Right ventricle myocardium superior (tissue), 1 donor: ENCODE measurements around the gene MRPS22. TPM values are rescaled to one million over a fixed set of nuclear protein-coding genes. Genes with fewer than 3 reads are reported as not detected.
"Not testable (repeated sequence)": the region's sequence is repeated elsewhere in the genome, so short reads cannot be mapped to it uniquely, and the experiment has no call there.

Experiments
- ATAC-seq: fragments of 200-7000 bp; cut with Tn5 transposase; one replicate; pipeline ENCODE4 v1.9.1; 2020; ENCODE audit warnings: mild to moderate bottlenecking; ENCODE audit not compliant: poor library complexity
- DNase-seq: peaks from one replicate; pipeline ENCODE4 v3.0.0-alpha.2; 2020
- intact Hi-C: fragments of 100-400 bp; cut with DNase I; formaldehyde crosslinking; loops from one replicate; pipeline ENCODE4 v1.11.2; 2022
- total RNA-seq: library from RNA; stranded (reverse); fragmentation: NEBNext Ultra II Directional; extraction: Animal tissue kit (Norgen Biotek cat#: 25700); gene quantifications from one replicate; pipeline ENCODE4 v1.2.1, GENCODE V29; 2021
- donor health status: DM: no; HTN: yes; CAD: no; lungs with severe emphysema.

The MRPS22 gene
- total RNA-seq, 1 donor from 2014 or later: 79.3 TPM

DNA sequence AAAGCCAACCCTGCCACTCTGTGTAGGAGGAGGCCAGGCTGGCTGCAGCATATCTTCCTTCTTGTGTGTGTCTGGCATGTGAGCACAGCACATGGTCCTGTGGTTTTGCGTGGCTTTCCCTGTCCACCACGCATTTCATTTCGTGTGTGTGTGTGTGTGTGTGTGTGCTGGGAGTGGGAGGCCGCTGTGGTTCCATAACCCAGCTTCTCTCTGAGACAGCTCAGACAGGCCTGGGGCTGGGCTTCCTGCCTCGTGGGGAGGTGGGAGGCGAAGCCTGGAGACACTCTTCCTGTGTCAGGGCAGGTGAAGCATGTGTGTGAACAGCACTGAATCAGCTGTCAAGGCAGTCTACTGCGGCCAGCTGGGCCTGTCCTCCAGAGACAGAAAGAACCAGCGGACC lies 16.0 kb upstream of the MRPS22 start:
- ATAC-seq: no peak
- intact Hi-C loops: loop anchor here (2.0 to 5.0 kb wide), 2 partner anchors 217 to 391 kb away; no protein-coding TSS in a partner anchor
- DNase-seq: no peak

DNA sequence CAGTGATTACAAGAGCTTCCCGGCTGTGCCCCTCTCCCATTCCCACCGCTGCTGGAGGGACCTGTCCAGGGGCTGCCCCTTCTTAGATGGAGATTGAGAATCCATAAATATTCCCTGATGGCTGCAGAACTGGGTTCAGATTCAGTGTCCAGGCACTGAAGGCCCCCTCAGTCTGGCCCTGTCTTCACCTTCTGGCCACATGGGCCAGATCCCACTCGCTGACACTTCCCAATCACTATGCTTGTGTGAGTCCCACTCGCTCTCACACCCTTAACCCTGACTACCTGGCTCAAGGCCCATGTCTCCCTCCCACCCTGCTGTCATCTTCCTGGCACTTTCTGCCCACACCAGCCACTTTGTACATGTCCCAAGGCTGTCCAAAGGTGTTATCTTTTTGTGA lies 15.5 kb upstream of the MRPS22 start:
- ATAC-seq: no peak
- DNase-seq: no peak
- intact Hi-C loops: loop anchor here (2.0 to 5.0 kb wide), 2 partner anchors 218 to 391 kb away; no protein-coding TSS in a partner anchor

DNA sequence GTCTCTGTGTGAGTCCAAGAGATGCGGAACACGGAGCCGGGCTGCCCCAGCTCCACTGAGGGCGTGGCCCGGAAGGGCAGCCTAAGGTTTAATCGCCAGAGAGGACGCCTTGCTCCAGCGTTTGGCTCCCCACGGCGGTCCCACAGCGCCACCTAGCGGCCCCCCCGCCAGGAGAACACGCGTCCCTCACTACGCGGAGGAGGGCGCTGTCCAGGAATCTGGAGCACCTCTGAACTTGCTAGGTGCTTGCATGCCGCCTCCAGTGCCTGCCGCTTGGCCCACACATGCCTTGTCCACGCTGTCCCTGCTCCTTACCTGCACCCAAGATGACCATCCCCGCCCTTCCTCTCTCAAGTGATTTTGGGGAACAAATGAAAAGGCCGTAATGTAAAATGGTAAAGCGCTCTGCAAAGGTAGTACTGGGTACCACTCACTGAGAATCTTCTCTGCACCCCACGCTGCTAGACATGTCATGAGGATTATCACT lies 14.4 kb upstream of the MRPS22 start:
- DNase-seq: peak; percentile 93
- intact Hi-C loops: loop anchor here (2.0 to 5.0 kb wide), 2 partner anchors 219 to 392 kb away; no protein-coding TSS in a partner anchor
- peak; percentile 99 for ATAC-seq

DNA sequence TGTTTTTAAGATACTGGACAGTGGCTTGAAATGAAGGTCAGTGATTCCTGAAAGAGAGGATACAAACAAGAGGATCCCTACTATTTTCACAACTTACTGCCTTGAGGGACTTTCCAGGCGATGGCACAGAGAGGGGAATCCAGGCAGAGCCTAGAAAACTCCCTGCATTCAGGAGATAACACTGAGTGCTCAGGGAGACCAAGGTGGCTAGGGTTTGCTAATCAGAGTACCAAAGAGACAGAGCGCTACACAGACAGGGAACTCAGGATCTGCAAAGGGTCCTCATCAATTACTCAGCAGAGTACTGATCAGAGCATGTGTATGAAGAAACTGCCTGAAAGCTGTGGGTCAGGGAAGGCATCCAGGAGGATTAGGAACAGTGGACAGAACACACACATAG lies 11.7 kb upstream of the MRPS22 start:
- intact Hi-C loops: no loop called here
- DNase-seq (no peak), ATAC-seq (no peak)

DNA sequence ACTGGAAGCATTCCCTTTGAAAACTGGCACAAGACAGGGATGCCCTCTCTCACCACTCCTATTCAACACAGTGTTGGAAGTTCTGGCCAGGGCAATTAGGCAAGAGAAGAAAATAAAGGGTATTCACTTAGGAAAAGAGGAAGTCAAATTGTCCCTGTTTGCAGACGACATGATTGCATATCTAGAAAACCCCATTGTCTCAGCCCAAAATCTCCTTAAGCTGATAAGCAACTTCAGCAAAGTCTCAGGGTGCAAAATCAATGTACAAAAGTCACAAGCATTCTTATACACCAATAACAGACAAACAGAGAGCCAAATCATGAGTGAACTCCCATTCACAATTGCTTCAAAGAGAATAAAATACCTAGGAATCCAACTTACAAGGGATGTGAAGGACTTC lies 9.1 kb upstream of the MRPS22 start:
- DNase-seq, ATAC-seq, intact Hi-C loops: not testable (repeated sequence)

DNA sequence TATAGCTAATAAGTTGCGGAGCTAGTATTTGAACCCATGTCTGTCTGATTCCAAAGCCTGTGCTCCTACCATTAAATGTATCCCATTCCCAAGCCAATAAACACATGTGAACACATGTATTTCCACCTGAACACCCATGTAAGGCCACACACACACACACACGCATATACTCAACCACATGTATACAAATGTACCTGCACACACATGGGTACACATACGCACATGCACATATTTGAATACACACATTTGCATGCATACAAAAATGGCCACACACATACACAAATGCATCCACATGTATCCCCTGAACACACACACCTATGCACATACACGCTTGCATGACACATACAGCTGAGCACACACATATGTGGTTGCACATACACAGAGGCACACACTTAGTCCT lies 5.4 kb upstream of the MRPS22 start:
- ATAC-seq (no peak), DNase-seq (no peak)
- intact Hi-C loops: no loop called here

DNA sequence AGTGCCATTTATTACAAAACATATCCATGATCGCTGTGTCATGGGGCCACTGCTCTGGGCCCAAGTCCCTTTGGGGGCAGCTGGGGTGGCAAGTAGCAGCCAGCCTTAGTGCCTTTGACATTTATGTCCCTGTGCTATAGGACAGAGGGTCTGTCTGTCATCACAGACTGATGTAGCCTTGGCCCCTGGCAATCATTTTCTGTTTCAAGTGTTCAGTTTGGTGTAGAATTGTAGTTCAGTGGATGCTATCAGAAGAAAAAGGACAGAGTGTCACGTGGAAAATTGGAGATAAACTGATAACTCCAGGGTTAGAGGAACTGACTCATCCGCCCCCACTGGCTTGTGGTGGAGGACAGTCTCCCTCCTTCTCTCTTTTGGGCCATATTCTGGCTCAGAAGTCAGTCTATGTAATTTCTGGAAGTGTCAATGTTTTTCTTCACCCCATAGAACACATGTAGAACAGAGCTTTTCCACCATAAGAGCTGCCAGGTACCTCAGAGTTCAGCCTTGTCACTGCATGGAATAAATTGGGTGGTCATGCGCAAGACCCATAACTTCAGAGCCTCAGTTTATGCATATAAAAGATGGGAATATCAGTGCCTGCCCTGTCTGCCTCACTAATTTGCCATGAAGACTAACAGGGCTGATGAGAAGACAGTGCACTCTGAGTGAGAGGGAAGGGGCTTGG lies 4.5 kb upstream of the MRPS22 start:
- intact Hi-C loops: no loop called here
- ATAC-seq (no peak), DNase-seq (no peak)

DNA sequence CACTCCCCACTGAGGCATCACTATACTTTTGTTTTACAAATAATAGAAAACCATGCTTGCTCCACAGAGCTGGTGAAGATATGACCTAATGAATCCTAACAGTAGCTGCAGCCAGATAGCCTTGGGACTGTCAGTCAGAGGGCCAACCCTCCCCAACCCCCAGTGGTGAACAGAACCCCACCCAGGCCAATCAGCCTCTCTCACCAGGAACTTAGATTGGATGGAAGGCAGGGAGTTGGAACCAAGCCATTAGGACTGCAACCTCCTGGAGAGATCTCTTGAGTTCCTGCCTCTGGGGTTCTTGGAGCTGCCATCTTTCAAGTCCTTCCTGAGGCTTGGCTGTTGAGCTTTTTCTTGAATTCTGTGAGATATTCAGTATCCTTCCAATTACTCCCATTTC lies 3.0 kb upstream of the MRPS22 start:
- ATAC-seq (no peak), DNase-seq (no peak)
- intact Hi-C loops: no loop called here

DNA sequence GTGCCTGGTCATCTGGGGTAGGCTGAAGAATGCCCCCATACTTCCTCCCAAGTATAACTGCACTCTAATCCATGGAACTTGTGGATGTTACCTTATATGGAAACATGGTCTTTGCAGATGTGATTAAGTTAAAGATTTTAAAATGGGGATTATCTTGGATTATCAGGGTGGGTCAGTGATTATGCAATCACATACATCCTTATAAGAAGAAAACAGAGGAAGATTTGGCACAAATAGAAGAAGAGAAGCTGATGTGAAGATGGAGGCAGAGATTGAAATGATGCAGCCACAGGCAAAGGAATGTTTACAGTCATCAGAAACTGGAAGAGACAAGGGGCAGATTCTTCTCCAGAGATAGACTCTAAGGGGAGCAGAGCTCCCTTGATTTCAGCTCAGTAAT lies 1.8 kb upstream of the MRPS22 start:
- intact Hi-C loops: no loop called here
- DNase-seq (no peak), ATAC-seq (no peak)

DNA sequence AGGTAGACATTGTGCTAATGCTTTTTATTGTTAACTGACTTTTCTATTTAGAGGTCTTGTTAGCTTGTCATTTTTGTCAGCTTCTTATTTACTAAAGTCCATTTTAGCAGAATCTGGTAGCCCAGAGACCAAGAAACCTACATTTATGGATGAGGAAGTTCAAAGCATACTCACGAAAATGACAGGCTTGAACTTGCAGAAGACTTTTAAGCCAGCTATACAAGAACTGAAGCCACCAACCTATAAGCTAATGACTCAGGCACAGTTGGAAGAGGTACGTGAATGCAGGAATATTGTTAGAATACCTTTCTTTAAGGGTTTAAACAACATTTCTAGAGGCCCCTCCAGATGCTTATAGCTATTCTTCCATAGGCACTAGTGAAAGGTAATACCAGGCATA lies 3.0 kb downstream of the MRPS22 start:
- DNase-seq: no peak
- intact Hi-C loops: no loop called here
- ATAC-seq: no peak

DNA sequence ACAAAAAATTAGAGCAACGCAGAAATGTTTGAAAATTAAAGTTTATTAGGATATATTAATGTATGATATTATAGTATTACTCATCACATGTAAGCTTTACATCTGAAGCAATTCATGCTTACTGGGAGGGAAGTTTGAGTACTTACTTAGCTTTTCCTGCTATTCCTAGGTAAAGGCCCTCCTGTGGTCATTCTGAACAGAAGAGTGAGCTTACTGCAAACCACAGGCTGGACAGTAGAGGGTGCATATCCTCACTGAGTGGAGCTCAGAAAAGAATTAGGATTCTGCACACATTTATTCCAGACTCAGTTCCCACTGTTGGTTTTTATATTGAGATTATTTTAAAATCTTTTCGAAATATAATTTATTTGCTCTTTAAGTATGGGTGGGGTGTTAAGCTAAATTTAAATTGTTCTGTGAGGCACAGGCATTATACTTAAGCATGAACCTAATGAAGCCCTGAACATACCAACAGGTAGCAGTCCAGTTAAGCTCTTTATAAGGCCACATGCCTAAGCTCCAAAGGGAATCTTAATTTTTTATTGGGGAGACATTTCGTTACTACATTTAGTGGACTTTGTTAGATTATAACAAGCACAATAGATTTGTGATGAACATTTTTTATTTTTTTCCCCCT lies 10.2 kb downstream of the MRPS22 start:
- DNase-seq (no peak), ATAC-seq (peak; percentile 45)
- intact Hi-C loops: no loop called here

DNA sequence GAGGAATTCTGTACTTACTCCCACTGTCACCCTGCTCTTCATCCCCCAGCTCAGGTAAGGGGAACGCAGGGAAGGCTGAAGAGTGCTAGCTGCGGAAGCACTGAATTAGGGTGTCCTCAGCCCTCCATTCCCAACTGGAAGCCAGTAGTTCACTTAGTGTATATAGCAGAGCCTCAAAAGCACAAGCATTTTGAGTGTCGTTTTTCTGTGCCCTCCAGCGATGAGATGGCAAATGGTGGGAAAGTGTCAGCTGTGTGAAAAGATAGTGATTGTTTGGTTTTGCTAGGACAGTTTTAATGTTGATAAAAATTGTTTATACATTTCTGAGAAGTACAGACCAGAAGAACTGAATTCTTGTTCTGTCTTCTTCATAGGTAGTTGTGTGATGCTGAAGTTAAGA lies 10.8 kb downstream of the MRPS22 start:
- intact Hi-C loops: no loop called here
- DNase-seq (no peak), ATAC-seq (no peak)

DNA sequence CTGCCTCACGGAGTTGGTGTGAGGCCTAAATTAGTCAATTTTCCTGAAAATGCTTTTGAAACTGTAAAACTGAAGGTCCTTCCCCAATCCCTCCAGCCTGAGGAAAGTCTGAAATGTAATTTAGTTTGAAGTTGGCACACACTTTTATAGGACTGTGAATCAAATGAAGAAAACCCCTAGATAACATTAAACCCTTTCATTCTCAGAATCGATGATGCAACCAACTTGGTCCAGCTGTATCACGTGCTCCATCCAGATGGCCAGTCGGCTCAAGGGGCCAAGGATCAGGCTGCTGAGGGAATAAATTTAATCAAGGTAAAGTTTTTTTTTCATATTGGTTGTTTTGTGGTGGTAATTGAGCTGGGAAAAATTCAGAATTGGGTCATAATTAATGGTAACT lies 11.7 kb downstream of the MRPS22 start:
- peak; percentile 42 for DNase-seq
- ATAC-seq: peak; percentile 52
- intact Hi-C loops: no loop called here

DNA sequence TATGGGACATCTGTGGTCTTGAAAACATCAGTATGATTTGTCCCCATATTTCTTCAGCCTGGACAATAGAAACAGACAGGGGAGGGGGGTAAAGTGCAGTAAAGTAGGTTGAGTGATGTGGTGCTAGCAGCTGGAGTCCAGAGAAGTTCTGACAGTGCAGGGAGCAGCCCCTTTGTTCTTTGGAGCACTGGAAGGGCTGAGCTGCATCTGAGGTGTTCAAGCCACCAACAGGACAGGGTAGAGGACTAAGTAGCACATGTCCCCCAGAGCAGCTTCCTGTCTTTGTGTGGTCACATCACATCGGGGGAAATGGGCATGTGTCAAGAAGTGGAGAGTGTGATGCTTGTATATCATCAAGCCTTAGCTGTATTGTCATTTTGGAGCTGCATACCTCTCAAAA lies 12.1 kb downstream of the MRPS22 start:
- DNase-seq (no peak), ATAC-seq (no peak)
- intact Hi-C loops: no loop called here

DNA sequence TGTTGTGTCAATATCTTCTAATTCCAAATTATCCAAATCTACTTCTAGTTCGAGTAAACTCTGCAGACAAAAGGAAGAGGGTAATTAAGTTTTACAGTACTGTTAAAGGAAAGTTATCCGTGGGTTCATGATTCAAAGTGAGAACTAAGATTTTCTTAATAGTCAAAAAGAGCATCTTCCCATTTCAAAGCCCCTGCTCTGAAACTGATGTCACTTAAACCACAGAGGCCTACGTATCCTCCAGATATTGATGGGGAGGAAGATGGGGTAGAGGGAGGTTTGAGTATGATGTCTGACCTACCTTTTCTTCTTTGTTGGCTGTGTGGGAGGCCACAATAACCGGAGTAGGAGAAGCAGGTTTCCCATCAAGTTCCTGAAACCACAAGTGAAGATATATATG lies 14.1 kb downstream of the MRPS22 start:
- intact Hi-C loops: no loop called here
- DNase-seq: no peak
- no peak for ATAC-seq

DNA sequence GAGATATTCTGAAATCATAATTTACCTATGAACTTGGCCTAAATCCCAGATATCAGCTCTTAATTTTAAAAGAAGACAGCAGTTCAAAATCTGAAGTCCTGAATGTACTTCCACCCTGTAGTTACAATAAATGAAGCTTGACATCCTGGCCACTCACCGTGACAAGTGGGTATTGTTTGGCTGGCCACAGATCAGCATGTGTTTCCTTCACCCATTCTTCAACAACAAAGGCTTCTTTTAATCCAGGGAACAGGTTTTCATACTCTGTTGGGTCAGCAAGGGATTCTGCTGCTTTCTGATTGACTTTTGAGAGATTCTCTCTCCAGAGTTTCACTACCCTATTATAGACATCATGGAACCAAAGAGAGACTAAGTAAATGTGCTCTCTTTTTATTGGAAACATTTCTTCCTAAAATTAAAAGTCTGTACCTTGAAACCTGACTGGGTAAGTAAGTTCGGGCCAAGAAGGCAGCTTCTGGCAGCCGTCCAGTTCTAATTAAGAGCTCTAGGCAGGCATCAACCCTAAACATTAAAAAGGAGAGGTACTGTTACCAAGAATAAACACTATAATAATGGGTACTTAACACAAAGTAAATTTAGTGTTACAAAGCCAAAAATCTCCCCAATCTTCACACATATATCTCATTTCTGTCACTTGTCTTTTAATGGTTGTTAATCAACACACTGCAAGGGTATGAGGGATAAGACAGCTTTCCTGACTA lies 15.2 kb downstream of the MRPS22 start:
- intact Hi-C loops: no loop called here
- peak; percentile 52 for ATAC-seq
- no peak for DNase-seq

DNA sequence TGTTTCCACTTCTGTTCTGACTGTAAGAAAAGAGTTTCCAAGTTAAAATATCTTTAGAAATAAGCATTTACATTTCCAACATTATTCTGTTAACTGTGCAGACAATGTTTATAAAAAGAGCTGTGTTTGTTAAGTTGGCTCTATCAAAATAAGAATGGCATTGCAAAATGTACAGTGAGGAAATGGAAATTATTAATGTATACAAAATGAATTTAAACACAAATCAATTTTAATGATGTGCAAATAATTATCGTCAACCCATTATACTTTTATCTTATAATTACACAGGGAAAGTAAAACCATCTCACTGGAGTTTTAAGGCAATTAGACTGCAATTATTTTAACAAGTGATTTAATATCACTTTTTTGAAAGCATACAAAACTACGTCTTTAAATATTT lies 17.5 kb downstream of the MRPS22 start:
- no peak for ATAC-seq
- intact Hi-C loops: no loop called here
- DNase-seq: no peak

DNA sequence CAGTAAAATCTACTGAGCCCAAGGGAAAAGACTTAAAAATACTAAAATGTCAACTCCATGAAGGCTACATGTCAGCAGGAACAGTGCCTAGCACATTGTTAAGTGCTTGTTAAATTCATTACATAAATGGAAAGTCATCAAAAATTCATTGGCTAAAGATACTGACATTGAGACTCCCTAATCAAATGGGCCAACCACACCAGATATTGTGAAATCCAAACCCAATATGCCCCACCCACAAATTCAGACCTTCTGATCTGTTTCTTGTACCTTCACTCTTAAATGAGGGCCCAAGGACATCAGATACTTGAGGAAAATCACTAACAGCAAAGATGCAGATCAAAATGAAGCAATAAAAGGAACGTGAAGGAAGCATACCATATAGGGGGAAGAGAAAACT lies 20.7 kb downstream of the MRPS22 start:
- ATAC-seq: no peak
- no peak for DNase-seq
- intact Hi-C loops: no loop called here

DNA sequence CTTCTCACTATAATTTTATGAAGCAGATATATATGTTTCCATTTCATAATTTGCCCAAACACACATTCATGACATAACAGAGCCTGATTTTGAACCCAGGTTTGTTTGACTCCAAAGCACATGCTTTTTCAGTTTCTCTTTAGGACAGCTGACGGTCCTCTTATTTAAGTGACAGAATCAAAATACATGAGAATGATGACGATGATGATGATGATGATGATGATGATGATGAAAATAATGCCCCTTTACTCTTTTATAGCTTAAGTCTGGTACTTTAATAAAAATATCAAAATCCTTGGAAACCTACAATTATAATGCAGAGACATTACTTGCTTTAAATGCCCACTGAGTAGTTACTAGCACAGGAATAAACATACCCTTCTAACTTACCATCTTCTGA lies 30.3 kb downstream of the MRPS22 start:
- intact Hi-C loops: no loop called here

DNA sequence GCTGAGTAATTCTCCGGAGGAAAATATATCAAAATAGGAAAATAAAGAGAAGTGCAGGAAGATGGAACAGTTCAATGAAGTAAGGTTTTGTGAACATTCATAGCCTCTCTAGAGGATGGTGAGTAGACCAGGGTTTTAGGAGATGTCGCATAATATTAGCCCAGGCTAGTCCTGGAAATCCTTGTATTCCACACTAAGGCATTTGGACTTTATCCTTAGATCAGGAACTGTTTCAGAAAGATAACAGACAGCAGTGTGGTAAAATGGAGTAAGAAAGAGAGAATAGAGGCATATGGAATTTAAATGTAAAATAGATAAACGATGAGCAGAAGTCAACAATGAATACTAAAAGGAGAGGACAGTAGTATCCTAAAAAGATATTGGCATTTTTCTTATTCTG lies 33.6 kb downstream of the MRPS22 start:
- ATAC-seq: no peak
- no peak for DNase-seq
- intact Hi-C loops: no loop called here

More for the DNA sequence above, 30.3 kb downstream of the MRPS22 start:
- ATAC-seq (no peak), DNase-seq (no peak)
